Transverse colon (tissue), 4 donors: ENCODE measurements around the gene ENPP3. TPM values are rescaled to one million over a fixed set of nuclear protein-coding genes. Genes with fewer than 3 reads are reported as not detected.

Experiments
- DNase-seq: peaks from one replicate; pipeline ENCODE4 v3.0.0-alpha.2; 2019
- H3K27ac ChIP-seq, 4 donors: fragments of 200-600 bp; sonication (generic); 2 replicates each; pipeline ENCODE4 v1.5.1; 2016 to 2018; ENCODE audit warnings: inconsistent platforms in 4 of 4
- H3K27me3 ChIP-seq: fragments of 200-600 bp; sonication (generic); 2 replicates; pipeline ENCODE4 v1.5.1; 2017; ENCODE audit warnings: inconsistent platforms
- H3K36me3 ChIP-seq, 4 donors: fragments of 200-600 bp; sonication (generic); 2 replicates each; pipeline ENCODE4 v1.5.1; 2017 to 2019; ENCODE audit warnings: inconsistent platforms in 4 of 4
- H3K4me1 ChIP-seq, 4 donors: fragments of 200-600 bp; sonication (generic); 2 replicates each; pipeline ENCODE4 v1.5.1; 2017 to 2020; ENCODE audit warnings: inconsistent platforms in 4 of 4
- H3K4me3 ChIP-seq, 4 donors: fragments of 200-600 bp; sonication (generic); 1 replicate in 1 of 4; 2 replicates in 3 of 4; pipeline versions ENCODE4 v1.5.1 to v1.6.1; 2017 to 2019; ENCODE audit warnings: inconsistent platforms in 4 of 4
- H3K9me3 ChIP-seq, 2 donors: fragments of 200-600 bp; sonication (generic); 2 replicates each; pipeline ENCODE4 v1.5.1; 2017 to 2019; ENCODE audit warnings: inconsistent platforms in 2 of 2
- CTCF ChIP-seq, 5 experiments: fragments of 200-600 bp in 3 of 5; fragments of 450-650 bp in 2 of 5; sonication (generic) in 3 of 5; IDR thresholded peaks; 1 replicate in 2 of 5; 2 replicates in 3 of 5; pipeline ENCODE4 v1.5.1; 2016 to 2017; ENCODE audit warnings: antibody characterized with exemption in 5 of 5, inconsistent platforms in 3 of 5, mild to moderate bottlenecking in 2 of 5, moderate library complexity in 1 of 5
- EP300 ChIP-seq: sonication (generic); formaldehyde crosslinking; IDR thresholded peaks from one replicate; pipeline ENCODE4 v1.6.1; 2017; ENCODE audit warnings: antibody characterized with exemption, low read depth
- POLR2A ChIP-seq: fragments of 450-650 bp; IDR thresholded peaks from one replicate; pipeline ENCODE4 v1.6.1; 2016; ENCODE audit warnings: antibody characterized with exemption, mild to moderate bottlenecking, moderate library complexity
- POLR2AphosphoS5 ChIP-seq, 3 donors: sonication (generic); formaldehyde crosslinking; IDR thresholded peaks; one replicate each; pipeline ENCODE4 v1.6.1; 2016; ENCODE audit warnings: antibody characterized with exemption in 3 of 3
- WGBS, 2 donors: methylation state at CpG; one replicate each; pipeline ENCODE4 v1.1.5; 2018; ENCODE audit warnings: low coverage in 1 of 2; 5-methylcytosine and 5-hydroxymethylcytosine counted together
- in situ Hi-C, 4 donors: fragments of 200-750 bp; cut with MboI; loops; one replicate each; pipeline versions ENCODE4 v1.15.0 to v1.15.1; 2017; ENCODE audit warnings: low sequenced_read_pairs in 3 of 4, low pct_ligation_motif_present in 1 of 4, low pct_unique_long_range_greater_than_20kb in 1 of 4
- intact Hi-C: fragments of 100-400 bp; cut with DNase I; formaldehyde crosslinking; loops from one replicate; pipeline ENCODE4 v1.15.1; 2023; ENCODE audit warnings: low total_unique reads
- total RNA-seq, 4 donors: library from RNA; depleted of rRNA; stranded (reverse); fragments of >200 nt; gene quantifications; one replicate each; pipeline ENCODE4 v1.1.0, GENCODE V29; 2016

Gene ENPP3
- total RNA-seq, 4 donors from 2014 or later, result 4.6 to 28.1 (median 20.6) TPM

- in situ Hi-C loops, result no loop called here
- no peaks in the 10 kb centered on the region for H3K4me1 ChIP-seq
- H3K27me3 ChIP-seq, result no peaks in the 10 kb centered on the region
- 76 to 79% methylated on average over 9 of the region's 9 CpGs for WGBS, 2 donors
- no peak overlapping the region for H3K27ac ChIP-seq
- DNase-seq, result no peak
- H3K9me3 ChIP-seq, result no peaks in the 10 kb centered on the region
- no peak overlapping the region for H3K4me3 ChIP-seq
- intact Hi-C loops, result no loop called here
- no peaks in the 10 kb centered on the region for H3K36me3 ChIP-seq
- TF ChIP-seq EP300 (no peak), CTCF (IDR thresholded peaks at IDR 0.05) (no peak), POLR2A (no peak), POLR2AphosphoS5 (IDR thresholded peaks at IDR 0.05) (no peak)
Measured at GRCh38 chr6:131765081-131765803, 128.1 kb downstream of the ENPP3 start.

- H3K27me3 ChIP-seq, result no peaks in the 10 kb centered on the region
- TF ChIP-seq POLR2AphosphoS5 (IDR thresholded peaks at IDR 0.05) (no peak), CTCF (IDR thresholded peaks at IDR 0.05) (no peak), EP300 (no peak), POLR2A (no peak)
- in situ Hi-C loops (no loop called here), intact Hi-C loops (no loop called here)
- no peak overlapping the region for H3K4me3 ChIP-seq
- no peaks in the 10 kb centered on the region for H3K36me3 ChIP-seq
- no peak for DNase-seq
- H3K4me1 ChIP-seq, result no peaks in the 10 kb centered on the region
- H3K9me3 ChIP-seq, result no peaks in the 10 kb centered on the region
- no peak overlapping the region for H3K27ac ChIP-seq
- 78 to 84% methylated on average over 4 of the region's 4 CpGs for WGBS, 2 donors
Measured at GRCh38 chr6:131765804-131766135, 128.7 kb downstream of the ENPP3 start.

GRCh38 chr6:131766631-131767030 lies 129.5 kb downstream of the ENPP3 start:
- H3K4me1 ChIP-seq, result no peaks in the 10 kb centered on the region
- in situ Hi-C loops (no loop called here), intact Hi-C loops (no loop called here)
- no peak for DNase-seq
- H3K36me3 ChIP-seq, result no peaks in the 10 kb centered on the region
- H3K27me3 ChIP-seq, result no peaks in the 10 kb centered on the region
- 60 to 77% methylated on average over 2 of the region's 2 CpGs for WGBS, 2 donors
- H3K27ac ChIP-seq, result no peak overlapping the region
- no peak for TF ChIP-seq CTCF (IDR thresholded peaks at IDR 0.05)
- no peak for TF ChIP-seq POLR2AphosphoS5 (IDR thresholded peaks at IDR 0.05)
- no peak for TF ChIP-seq EP300
- TF ChIP-seq POLR2A, result no peak
- no peaks in the 10 kb centered on the region for H3K9me3 ChIP-seq
- H3K4me3 ChIP-seq, result no peak overlapping the region

- H3K27me3 ChIP-seq, result no peaks in the 10 kb centered on the region
- H3K27ac ChIP-seq, result no peak overlapping the region
- no peaks in the 10 kb centered on the region for H3K36me3 ChIP-seq
- H3K4me3 ChIP-seq, result no peak overlapping the region
- H3K4me1 ChIP-seq, result no peaks in the 10 kb centered on the region
- intact Hi-C loops (no loop called here), in situ Hi-C loops (no loop called here)
- no peak for TF ChIP-seq POLR2A
- TF ChIP-seq POLR2AphosphoS5 (IDR thresholded peaks at IDR 0.05), result no peak
- TF ChIP-seq CTCF (IDR thresholded peaks at IDR 0.05), result no peak
- no peak for TF ChIP-seq EP300
- WGBS, 2 donors, result 85% methylated on average over 1 of the region's 1 CpG; no CpG with 5 or more reads in 1 of the 2 donors
- DNase-seq, result no peak
- H3K9me3 ChIP-seq, result no peaks in the 10 kb centered on the region
Measured at GRCh38 chr6:131768964-131769363, 131.9 kb downstream of the ENPP3 start.
